Peyer's patch (tissue), 4 donors: ENCODE results near the gene MIEF2.

Experiments
- CTCF ChIP-seq, 6 experiments: fragments of 450-650 bp in 4 of 6; fragments of 200-600 bp in 2 of 6; sonication (generic) in 1 of 6; IDR thresholded peaks; one replicate each; pipeline ENCODE4 v1.5.1; 2017 to 2019; ENCODE audit warnings: antibody characterized with exemption in 6 of 6, mild to moderate bottlenecking in 3 of 6, moderate library complexity in 1 of 6
- POLR2A ChIP-seq, 2 donors: fragments of 450-650 bp; IDR thresholded peaks; one replicate each; pipeline ENCODE4 v1.5.1; 2017; ENCODE audit warnings: antibody characterized with exemption in 2 of 2, mild to moderate bottlenecking in 2 of 2, moderate library complexity in 2 of 2

GRCh38 chr17:18250259-18250658, 10.2 kb upstream of the MIEF2 start:
- TF ChIP-seq CTCF (IDR thresholded peaks at IDR 0.05) (no peak), POLR2A (IDR thresholded peaks at IDR 0.05) (no peak)
